ENCODE data around the gene ELN. TPM values are rescaled to one million over a fixed set of nuclear protein-coding genes. Genes with fewer than 3 reads are reported as not detected.

ELN gene
- total RNA-seq, 1 donor from 2014 or later: 395 TPM

- no peak for DNase-seq (ENCODE audit: low spot score in 2 of 2)
- intact Hi-C loops (cut with DNase I): no loop called here
- peaks cover 40 to 41% of the 10 kb centered on the region in 2 donors for H3K36me3 ChIP-seq
- TF ChIP-seq CTCF (IDR thresholded peaks at IDR 0.05): no peak
- peaks cover 30 to 51% of the 10 kb centered on the region in 2 donors for H3K4me1 ChIP-seq
- H3K4me3 ChIP-seq: peak overlapping the region; percentile 75 to 83
- no peaks in the 10 kb centered on the region for H3K27me3 ChIP-seq
- no peaks in the 10 kb centered on the region for H3K9me3 ChIP-seq
- peak overlapping the region; percentile 93 to 98 for H3K27ac ChIP-seq
Observed at GRCh38 chr7:74031403-74032190, 3.6 kb downstream of the ELN start.

- peak overlapping the region; percentile 93 to 98 for H3K27ac ChIP-seq
- intact Hi-C loops (cut with DNase I): no loop called here
- H3K27me3 ChIP-seq: no peaks in the 10 kb centered on the region
- DNase-seq (ENCODE audit: low spot score in 2 of 2): peak in 1 of 2 donors; percentile 87
- peaks cover 30 to 51% of the 10 kb centered on the region in 2 donors for H3K4me1 ChIP-seq
- no peak for TF ChIP-seq CTCF (IDR thresholded peaks at IDR 0.05)
- H3K36me3 ChIP-seq: peaks cover 45% of the 10 kb centered on the region in 2 donors
- H3K4me3 ChIP-seq: peak overlapping the region; percentile 75 to 83
- no peaks in the 10 kb centered on the region for H3K9me3 ChIP-seq
Observed at GRCh38 chr7:74032191-74032490, 4.2 kb downstream of the ELN start.

- H3K27me3 ChIP-seq: no peaks in the 10 kb centered on the region
- H3K4me3 ChIP-seq: peak overlapping the region; percentile 75 to 83
- DNase-seq (ENCODE audit: low spot score in 2 of 2): no peak
- H3K27ac ChIP-seq: peak overlapping the region; percentile 93 to 98
- H3K4me1 ChIP-seq: peaks cover 30 to 53% of the 10 kb centered on the region in 2 donors
- no peak for TF ChIP-seq CTCF (IDR thresholded peaks at IDR 0.05)
- intact Hi-C loops (cut with DNase I): loop anchor here (1.0 kb wide), 1 partner anchor 163 kb away; no protein-coding TSS in a partner anchor
- no peaks in the 10 kb centered on the region for H3K9me3 ChIP-seq
- peaks cover 51 to 52% of the 10 kb centered on the region in 2 donors for H3K36me3 ChIP-seq
Observed at GRCh38 chr7:74032624-74033371, 4.8 kb downstream of the ELN start.

GRCh38 chr7:74033372-74034311, 5.7 kb downstream of the ELN start:
- no peaks in the 10 kb centered on the region for H3K27me3 ChIP-seq
- intact Hi-C loops (cut with DNase I): loop anchor here (1.0 kb wide), 1 partner anchor 164 kb away; no protein-coding TSS in a partner anchor
- H3K4me3 ChIP-seq: peak overlapping the region; percentile 75 to 83
- peak; percentile 64 to 95 for DNase-seq (ENCODE audit: low spot score in 2 of 2)
- H3K27ac ChIP-seq: peak overlapping the region; percentile 93 to 98
- peaks cover 30 to 62% of the 10 kb centered on the region in 2 donors for H3K4me1 ChIP-seq
- no peaks in the 10 kb centered on the region for H3K9me3 ChIP-seq
- no peak for TF ChIP-seq CTCF (IDR thresholded peaks at IDR 0.05)
- peaks cover 60% of the 10 kb centered on the region in 2 donors for H3K36me3 ChIP-seq

- no peak for TF ChIP-seq CTCF (IDR thresholded peaks at IDR 0.05)
- intact Hi-C loops (cut with DNase I): loop anchor here (2.0 kb wide), 1 partner anchor 17 kb away; no protein-coding TSS in a partner anchor
- Histone ChIP-seq H3K27ac (peak overlapping the region; percentile 79 to 98), H3K4me3 (no peak overlapping the region), H3K9me3 (no peaks in the 10 kb centered on the region), H3K4me1 (peaks cover 25 to 73% of the 10 kb centered on the region in 2 donors), H3K36me3 (peaks cover 90 to 93% of the 10 kb centered on the region in 2 donors), H3K27me3 (no peaks in the 10 kb centered on the region)
- no peak for DNase-seq (ENCODE audit: low spot score in 2 of 2)
Observed at GRCh38 chr7:74037609-74038008, 9.6 kb downstream of the ELN start.
